WTC11 (cell line): ENCODE measurements around the gene TBL1XR1. TPM values are rescaled to one million over a fixed set of nuclear protein-coding genes. Genes with fewer than 3 reads are reported as not detected.

ENCODE experiments used
- ATAC-seq: fragments of 200-7000 bp; cut with Tn5 transposase; 2 replicates; pipeline ENCODE4 v1.10.0; 2021; ENCODE audit warnings: mild to moderate bottlenecking, moderate library complexity
- CTCF ChIA-PET: fragments of 300-600 bp; sonication (Branson Sonifier 250); formaldehyde crosslinking; loops from one replicate; lab custom pipeline; 2021; ENCODE audit warnings: antibody characterized with exemption; lab: Charles Lee
- POLR2A ChIA-PET: fragments of 350-600 bp; sonication (Branson Sonifier 250); formaldehyde crosslinking; loops from one replicate; lab custom pipeline; 2021; ENCODE audit warnings: antibody characterized with exemption; lab: Charles Lee
- DNase-seq: peaks from one replicate; pipeline ENCODE4 v3.0.0; 2021; ENCODE audit warnings: low spot score
- H3K27ac Mint-ChIP-seq: 2 replicates; pipeline ENCODE4 v1.8.0; 2021; ENCODE audit warnings: mixed read lengths
- H3K27me3 Mint-ChIP-seq: 2 replicates; pipeline ENCODE4 v1.8.0; 2021; ENCODE audit warnings: low read depth, mild to moderate bottlenecking, moderate library complexity, mixed read lengths
- H3K36me3 Mint-ChIP-seq: 2 replicates; pipeline ENCODE4 v1.8.0; 2021; ENCODE audit warnings: mixed read lengths
- H3K4me1 Mint-ChIP-seq: 2 replicates; pipeline ENCODE4 v1.8.0; 2022; ENCODE audit warnings: mixed read lengths
- H3K4me3 Mint-ChIP-seq: 2 replicates; pipeline ENCODE4 v1.8.0; 2021; ENCODE audit warnings: mild to moderate bottlenecking, moderate library complexity, mixed read lengths
- H3K9me3 Mint-ChIP-seq: 2 replicates; pipeline ENCODE4 v1.8.0; 2021; ENCODE audit warnings: mixed read lengths
- CREM ChIP-seq: sonication (generic); formaldehyde crosslinking; IDR thresholded peaks from 2 replicates; pipeline ENCODE4 v1.8.1; 2022; ENCODE audit warnings: mild to moderate bottlenecking, missing genetic modification reagents, moderate library complexity
- ETV6 ChIP-seq: sonication (generic); formaldehyde crosslinking; IDR thresholded peaks from 2 replicates; pipeline ENCODE4 v1.8.1; 2022; ENCODE audit warnings: mild to moderate bottlenecking, missing genetic modification reagents
- JUN ChIP-seq: sonication (generic); formaldehyde crosslinking; IDR thresholded peaks from 2 replicates; pipeline ENCODE4 v1.8.0; 2023; ENCODE audit warnings: mild to moderate bottlenecking, missing genetic modification reagents
- NFE2L1 ChIP-seq: sonication (generic); formaldehyde crosslinking; IDR thresholded peaks from 2 replicates; pipeline ENCODE4 v1.8.1; 2023; ENCODE audit warnings: missing genetic modification reagents
- NR1H2 ChIP-seq: sonication (generic); formaldehyde crosslinking; IDR thresholded peaks from 2 replicates; pipeline ENCODE4 v1.9.0; 2021; ENCODE audit warnings: mild to moderate bottlenecking, moderate library complexity, missing genetic modification reagents
- OVOL2 ChIP-seq: fragments of 250-450 bp; sonication (Bioruptor Pico); IDR thresholded peaks from 2 replicates; pipeline ENCODE4 v1.9.0; 2021; ENCODE audit warnings: mild to moderate bottlenecking, borderline replicate concordance
- ZNF138 ChIP-seq: sonication (generic); formaldehyde crosslinking; conservative IDR thresholded peaks from 2 replicates; pipeline ENCODE4 v1.8.1; 2022; ENCODE audit warnings: mild to moderate bottlenecking, moderate library complexity, missing genetic modification reagents
- ZNF219 ChIP-seq: sonication (generic); formaldehyde crosslinking; IDR thresholded peaks from 2 replicates; pipeline ENCODE4 v1.8.0; 2023; ENCODE audit warnings: missing genetic modification reagents, mild to moderate bottlenecking, borderline replicate concordance
- ZNF317 ChIP-seq: sonication (generic); formaldehyde crosslinking; IDR thresholded peaks from 2 replicates; pipeline ENCODE4 v1.8.1; 2023; ENCODE audit warnings: low read depth, mild to moderate bottlenecking, moderate library complexity, missing genetic modification reagents, borderline replicate concordance
- ZNF423 ChIP-seq: fragments of 250-450 bp; sonication (Bioruptor Pico); IDR thresholded peaks from 2 replicates; pipeline ENCODE4 v2.1.2; 2022; ENCODE audit warnings: mild to moderate bottlenecking, moderate library complexity
- total RNA-seq: library from RNA; stranded (reverse); gene quantifications from 3 replicates; pipeline ENCODE4 v1.2.3, GENCODE V29; 2021
- TF ChIP-seq, protein P1 (sequence below): fragments of 250-450 bp; sonication (Bioruptor Pico); conservative IDR thresholded peaks from 2 replicates; pipeline ENCODE4 v1.9.0; 2021; ENCODE audit warnings: mild to moderate bottlenecking
- TF ChIP-seq, protein P2 (sequence below): sonication (generic); formaldehyde crosslinking; IDR thresholded peaks from 2 replicates; pipeline ENCODE4 v1.8.1; 2022; ENCODE audit warnings: mild to moderate bottlenecking, missing genetic modification reagents, moderate library complexity, borderline replicate concordance
- TF ChIP-seq, protein P3 (sequence below): fragments of 200-600 bp; IDR thresholded peaks from 2 replicates; pipeline ENCODE4 v1.8.0; 2022; ENCODE audit warnings: antibody characterized with exemption
- TF ChIP-seq, protein P4 (sequence below): sonication (generic); formaldehyde crosslinking; IDR thresholded peaks from 2 replicates; pipeline ENCODE4 v1.8.1; 2022; ENCODE audit warnings: low read depth, missing genetic modification reagents, borderline replicate concordance
- TF ChIP-seq, protein P5 (sequence below): sonication (generic); formaldehyde crosslinking; IDR thresholded peaks from 2 replicates; pipeline ENCODE4 v1.8.1; 2023; ENCODE audit warnings: mild to moderate bottlenecking, missing genetic modification reagents

The TBL1XR1 gene
- total RNA-seq, 1 experiment from 2014 or later = 148 TPM

DNA sequence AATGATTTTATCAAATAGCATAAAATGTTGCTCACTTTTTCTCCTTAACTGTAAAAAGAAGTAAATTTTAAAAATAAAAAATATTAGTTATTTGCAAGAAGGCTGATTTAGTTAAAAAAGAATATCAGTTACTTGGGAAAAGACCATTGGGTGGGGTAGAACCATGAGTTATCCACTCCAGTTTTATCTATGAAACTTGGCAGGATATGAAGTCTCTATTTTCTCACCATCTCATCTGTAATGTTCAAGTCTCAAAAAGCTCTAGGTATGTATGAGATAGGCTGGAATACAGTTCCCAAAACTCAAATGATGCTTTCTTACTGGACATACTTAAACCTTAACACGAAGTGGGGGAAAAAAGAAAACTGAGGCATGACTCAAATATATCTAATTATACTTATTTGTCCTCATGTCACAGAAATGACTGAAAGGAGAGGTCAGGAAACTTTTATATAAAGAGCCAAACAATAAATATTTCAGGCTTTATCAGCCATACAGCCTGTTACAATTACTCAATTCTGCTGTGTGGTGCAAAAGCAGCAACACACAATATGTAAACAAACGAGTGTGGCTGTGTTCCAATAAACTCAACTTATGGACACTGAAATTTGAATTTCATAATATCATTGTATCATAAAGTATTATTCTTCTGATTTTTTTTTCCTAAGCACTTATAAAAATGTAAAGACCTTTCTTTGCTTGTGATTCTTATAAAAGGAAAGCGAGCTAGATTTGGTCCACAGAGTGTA, 131.8 kb downstream of the TBL1XR1 start (continued):
- TF ChIP-seq, protein P1, sequence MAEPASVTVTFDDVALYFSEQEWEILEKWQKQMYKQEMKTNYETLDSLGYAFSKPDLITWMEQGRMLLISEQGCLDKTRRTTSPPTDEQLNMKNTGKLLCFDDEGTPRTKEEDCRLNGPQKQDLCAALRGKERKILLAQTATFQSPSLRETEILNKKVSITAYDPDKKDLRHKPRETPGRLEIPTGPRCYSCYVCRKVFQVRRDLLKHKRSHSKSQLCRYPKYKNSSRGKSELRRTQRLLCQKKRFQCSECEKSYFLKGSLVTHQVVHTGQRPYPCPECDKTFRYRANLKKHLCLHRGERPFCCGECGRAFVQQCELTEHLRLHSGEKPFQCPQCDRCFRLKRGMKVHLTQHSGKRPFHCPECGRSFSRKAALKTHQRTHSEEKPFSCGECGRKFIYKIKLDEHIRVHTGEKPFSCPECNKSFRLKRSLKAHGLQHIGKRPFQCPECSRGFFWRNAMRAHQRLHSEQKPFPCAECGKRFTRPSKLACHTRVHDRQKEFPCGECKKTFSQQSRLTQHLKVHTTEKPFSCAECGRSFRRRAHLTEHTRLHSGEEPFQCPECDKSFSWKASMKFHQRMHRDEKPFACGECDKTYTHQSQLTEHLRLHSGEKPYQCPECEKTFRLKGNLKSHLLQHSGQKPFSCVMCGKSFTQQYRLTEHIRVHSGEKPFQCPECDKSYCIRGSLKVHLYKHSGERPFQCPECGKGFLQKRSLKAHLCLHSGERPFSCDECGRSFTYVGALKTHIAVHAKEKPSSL (CRISPR knock-in tag) = no peak
- TF ChIP-seq ETV6 (no peak), ZNF219 (CRISPR knock-in tag) (no peak), CREM (CRISPR knock-in tag) (no peak), JUN (CRISPR knock-in tag) (no peak), NFE2L1 (no peak)
- TF ChIP-seq, protein P2, sequence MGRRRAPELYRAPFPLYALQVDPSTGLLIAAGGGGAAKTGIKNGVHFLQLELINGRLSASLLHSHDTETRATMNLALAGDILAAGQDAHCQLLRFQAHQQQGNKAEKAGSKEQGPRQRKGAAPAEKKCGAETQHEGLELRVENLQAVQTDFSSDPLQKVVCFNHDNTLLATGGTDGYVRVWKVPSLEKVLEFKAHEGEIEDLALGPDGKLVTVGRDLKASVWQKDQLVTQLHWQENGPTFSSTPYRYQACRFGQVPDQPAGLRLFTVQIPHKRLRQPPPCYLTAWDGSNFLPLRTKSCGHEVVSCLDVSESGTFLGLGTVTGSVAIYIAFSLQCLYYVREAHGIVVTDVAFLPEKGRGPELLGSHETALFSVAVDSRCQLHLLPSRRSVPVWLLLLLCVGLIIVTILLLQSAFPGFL (CRISPR knock-in tag) = no peak
- TF ChIP-seq, protein P3, sequence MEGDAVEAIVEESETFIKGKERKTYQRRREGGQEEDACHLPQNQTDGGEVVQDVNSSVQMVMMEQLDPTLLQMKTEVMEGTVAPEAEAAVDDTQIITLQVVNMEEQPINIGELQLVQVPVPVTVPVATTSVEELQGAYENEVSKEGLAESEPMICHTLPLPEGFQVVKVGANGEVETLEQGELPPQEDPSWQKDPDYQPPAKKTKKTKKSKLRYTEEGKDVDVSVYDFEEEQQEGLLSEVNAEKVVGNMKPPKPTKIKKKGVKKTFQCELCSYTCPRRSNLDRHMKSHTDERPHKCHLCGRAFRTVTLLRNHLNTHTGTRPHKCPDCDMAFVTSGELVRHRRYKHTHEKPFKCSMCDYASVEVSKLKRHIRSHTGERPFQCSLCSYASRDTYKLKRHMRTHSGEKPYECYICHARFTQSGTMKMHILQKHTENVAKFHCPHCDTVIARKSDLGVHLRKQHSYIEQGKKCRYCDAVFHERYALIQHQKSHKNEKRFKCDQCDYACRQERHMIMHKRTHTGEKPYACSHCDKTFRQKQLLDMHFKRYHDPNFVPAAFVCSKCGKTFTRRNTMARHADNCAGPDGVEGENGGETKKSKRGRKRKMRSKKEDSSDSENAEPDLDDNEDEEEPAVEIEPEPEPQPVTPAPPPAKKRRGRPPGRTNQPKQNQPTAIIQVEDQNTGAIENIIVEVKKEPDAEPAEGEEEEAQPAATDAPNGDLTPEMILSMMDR = no peak
- TF ChIP-seq, protein P4, sequence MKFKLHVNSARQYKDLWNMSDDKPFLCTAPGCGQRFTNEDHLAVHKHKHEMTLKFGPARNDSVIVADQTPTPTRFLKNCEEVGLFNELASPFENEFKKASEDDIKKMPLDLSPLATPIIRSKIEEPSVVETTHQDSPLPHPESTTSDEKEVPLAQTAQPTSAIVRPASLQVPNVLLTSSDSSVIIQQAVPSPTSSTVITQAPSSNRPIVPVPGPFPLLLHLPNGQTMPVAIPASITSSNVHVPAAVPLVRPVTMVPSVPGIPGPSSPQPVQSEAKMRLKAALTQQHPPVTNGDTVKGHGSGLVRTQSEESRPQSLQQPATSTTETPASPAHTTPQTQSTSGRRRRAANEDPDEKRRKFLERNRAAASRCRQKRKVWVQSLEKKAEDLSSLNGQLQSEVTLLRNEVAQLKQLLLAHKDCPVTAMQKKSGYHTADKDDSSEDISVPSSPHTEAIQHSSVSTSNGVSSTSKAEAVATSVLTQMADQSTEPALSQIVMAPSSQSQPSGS (CRISPR knock-in tag) = no peak
- TF ChIP-seq, all 79 proteins: peak for 0

DNA sequence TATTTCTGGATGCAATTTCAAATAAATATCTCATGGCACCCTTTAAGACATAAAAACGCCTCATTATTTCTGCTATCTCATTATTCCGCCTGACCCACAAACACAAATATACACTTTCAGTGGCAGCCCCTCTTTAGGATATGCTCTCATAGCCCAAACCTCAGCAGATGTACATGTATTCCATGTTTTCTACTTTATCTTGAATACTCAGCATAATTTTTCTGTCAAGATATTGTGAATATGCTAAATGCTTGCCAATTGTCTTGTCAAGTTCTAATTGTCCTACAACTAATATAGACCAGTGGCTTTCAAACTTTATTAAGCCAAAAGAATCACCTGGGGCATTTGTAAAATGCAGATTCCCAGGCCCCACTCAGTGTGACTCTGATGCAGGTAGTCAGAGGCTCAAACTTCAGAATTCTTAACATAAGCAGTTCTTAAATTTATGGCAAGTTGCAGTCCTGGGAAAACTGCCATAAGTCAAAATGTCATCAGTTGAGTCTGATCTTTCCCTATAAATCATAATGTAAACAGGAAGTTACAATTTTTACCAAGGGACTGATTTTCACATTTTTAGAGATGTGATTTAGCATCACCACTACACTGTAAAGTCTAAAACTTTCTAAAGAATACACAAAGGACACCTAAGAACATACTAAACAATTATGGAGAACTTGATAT, 135.1 kb downstream of the TBL1XR1 start:
- Mint-ChIP-seq H3K9me3 (no peaks in the 10 kb centered on the region), H3K4me3 (no peak overlapping the region), H3K27ac (peak overlapping the region; percentile 52), H3K4me1 (peaks cover 31% of the 10 kb centered on the region), H3K27me3 (no peaks in the 10 kb centered on the region), H3K36me3 (no peaks in the 10 kb centered on the region)
- TF ChIP-seq NR1H2 (no peak), ZNF138 (CRISPR knock-in tag) (no peak), ZNF317 (CRISPR knock-in tag) (no peak), OVOL2 (CRISPR knock-in tag) (no peak), ZNF423 (CRISPR knock-in tag) (no peak)
- TF ChIP-seq, protein P5, sequence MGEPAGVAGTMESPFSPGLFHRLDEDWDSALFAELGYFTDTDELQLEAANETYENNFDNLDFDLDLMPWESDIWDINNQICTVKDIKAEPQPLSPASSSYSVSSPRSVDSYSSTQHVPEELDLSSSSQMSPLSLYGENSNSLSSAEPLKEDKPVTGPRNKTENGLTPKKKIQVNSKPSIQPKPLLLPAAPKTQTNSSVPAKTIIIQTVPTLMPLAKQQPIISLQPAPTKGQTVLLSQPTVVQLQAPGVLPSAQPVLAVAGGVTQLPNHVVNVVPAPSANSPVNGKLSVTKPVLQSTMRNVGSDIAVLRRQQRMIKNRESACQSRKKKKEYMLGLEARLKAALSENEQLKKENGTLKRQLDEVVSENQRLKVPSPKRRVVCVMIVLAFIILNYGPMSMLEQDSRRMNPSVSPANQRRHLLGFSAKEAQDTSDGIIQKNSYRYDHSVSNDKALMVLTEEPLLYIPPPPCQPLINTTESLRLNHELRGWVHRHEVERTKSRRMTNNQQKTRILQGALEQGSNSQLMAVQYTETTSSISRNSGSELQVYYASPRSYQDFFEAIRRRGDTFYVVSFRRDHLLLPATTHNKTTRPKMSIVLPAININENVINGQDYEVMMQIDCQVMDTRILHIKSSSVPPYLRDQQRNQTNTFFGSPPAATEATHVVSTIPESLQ (CRISPR knock-in tag) = no peak
- no peak for ATAC-seq
- CTCF ChIA-PET = no interaction called here
- POLR2A ChIA-PET = no interaction called here
- DNase-seq = no peak
